MM.1S (cell line): ENCODE measurements around the gene ELP5.

Experiments used
- DNase-seq: peaks from one replicate; pipeline ENCODE4 v3.0.0-alpha.2; 2015
- H2AFZ ChIP-seq: fragments of 300-600 bp; sonication (generic); 2 replicates; pipeline ENCODE4 v1.6.0; 2016; ENCODE audit warnings: antibody characterized with exemption, low read length
- H3F3A ChIP-seq: fragments of 300-600 bp; sonication (generic); 2 replicates; pipeline ENCODE4 v1.6.1; 2016; ENCODE audit warnings: mild to moderate bottlenecking, antibody characterized with exemption, low read length, moderate library complexity, mixed read lengths; ENCODE audit not compliant: insufficient read depth
- H3K27ac ChIP-seq: fragments of 300-600 bp; sonication (generic); 2 replicates; pipeline ENCODE4 v1.5.1; 2016; ENCODE audit warnings: mild to moderate bottlenecking, low read length
- H3K27me3 ChIP-seq: fragments of 300-600 bp; sonication (generic); replicated peaks from 2 replicates; pipeline ENCODE4 v1.6.0; 2016; ENCODE audit warnings: low read length; ENCODE audit not compliant: insufficient read depth
- H3K36me3 ChIP-seq: fragments of 300-600 bp; sonication (generic); replicated peaks from 2 replicates; pipeline ENCODE4 v1.6.1; 2016; ENCODE audit warnings: mild to moderate bottlenecking, low read length, mixed read lengths; ENCODE audit not compliant: insufficient read depth
- H3K4me1 ChIP-seq: fragments of 300-600 bp; sonication (generic); 2 replicates; pipeline ENCODE4 v1.6.1; 2016; ENCODE audit warnings: low read length, mixed read lengths
- H3K4me2 ChIP-seq: fragments of 300-600 bp; sonication (generic); 2 replicates; pipeline ENCODE4 v1.6.0; 2016; ENCODE audit warnings: low read depth, low read length
- H3K4me3 ChIP-seq: fragments of 300-600 bp; sonication (generic); 2 replicates; pipeline ENCODE4 v1.5.1; 2016; ENCODE audit warnings: low read length, mixed read lengths
- H3K79me2 ChIP-seq: fragments of 300-600 bp; sonication (generic); 2 replicates; pipeline ENCODE4 v1.6.1; 2016; ENCODE audit warnings: mixed run types, low read length, mixed read lengths
- H3K9ac ChIP-seq: fragments of 300-600 bp; sonication (generic); 2 replicates; pipeline ENCODE4 v1.6.1; 2016; ENCODE audit warnings: low read length, mixed read lengths
- H3K9me2 ChIP-seq: fragments of 300-600 bp; sonication (generic); replicated peaks from 2 replicates; pipeline ENCODE4 v1.6.1; 2016; ENCODE audit warnings: mild to moderate bottlenecking, low read length, mixed read lengths; ENCODE audit not compliant: insufficient read depth
- H3K9me3 ChIP-seq: fragments of 300-600 bp; sonication (generic); replicated peaks from 2 replicates; pipeline ENCODE4 v1.6.1; 2016; ENCODE audit warnings: mild to moderate bottlenecking, low read length, mixed read lengths; ENCODE audit not compliant: insufficient read depth
- H4K20me1 ChIP-seq: fragments of 300-600 bp; sonication (generic); 2 replicates; pipeline ENCODE4 v1.6.1; 2016; ENCODE audit warnings: mild to moderate bottlenecking, low read length, moderate library complexity, mixed read lengths; ENCODE audit not compliant: insufficient read depth
- EZH2 ChIP-seq: fragments of 300-600 bp; sonication (generic); optimal IDR thresholded peaks from 2 replicates; pipeline ENCODE3; 2017; ENCODE audit warnings: low read depth, mild to moderate bottlenecking, antibody characterized with exemption, low read length, mixed read lengths
- EZH2phosphoT487 ChIP-seq: fragments of 300-600 bp; sonication (generic); IDR thresholded peaks from 2 replicates; pipeline ENCODE4 v1.6.1; 2018; ENCODE audit warnings: antibody characterized with exemption, low read length
- TF ChIP-seq, protein P1 (sequence below): fragments of 300-600 bp; sonication (generic); IDR thresholded peaks from 2 replicates; pipeline ENCODE4 v1.5.1; 2016; ENCODE audit warnings: antibody characterized with exemption, low read length, mixed read lengths

The ELP5 gene

DNA sequence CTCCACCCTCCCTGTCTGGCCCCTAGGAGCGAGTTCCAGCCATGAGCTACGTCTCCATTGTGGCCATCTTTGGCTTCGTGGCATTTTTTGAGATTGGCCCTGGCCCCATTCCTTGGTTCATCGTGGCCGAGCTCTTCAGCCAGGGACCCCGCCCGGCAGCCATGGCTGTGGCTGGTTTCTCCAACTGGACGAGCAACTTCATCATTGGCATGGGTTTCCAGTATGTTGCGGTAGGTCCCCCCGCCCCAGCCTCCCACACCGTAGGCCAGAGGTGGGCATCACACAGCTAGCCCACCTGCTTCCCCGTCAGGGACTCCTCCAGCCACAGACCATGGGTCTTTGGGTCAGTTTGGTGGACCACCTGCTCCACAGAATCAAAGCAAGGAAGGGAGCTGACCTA is 33.7 kb downstream of the ELP5 start:
- Histone ChIP-seq H3K9me3 (no peaks in the 10 kb centered on the region), H2AFZ (no peak overlapping the region), H3K79me2 (no peaks in the 10 kb centered on the region), H3K36me3 (no peaks in the 10 kb centered on the region), H3K27me3 (peaks cover 89% of the 10 kb centered on the region), H4K20me1 (no peaks in the 10 kb centered on the region), H3K4me3 (no peak overlapping the region), H3K27ac (no peak overlapping the region), H3K9me2 (no peaks in the 10 kb centered on the region), H3K9ac (no peak overlapping the region), H3F3A (peaks cover 6% of the 10 kb centered on the region), H3K4me2 (no peak overlapping the region), H3K4me1 (peaks cover 7% of the 10 kb centered on the region)
- no peak for DNase-seq
- TF ChIP-seq EZH2phosphoT487 (no peak), EZH2 (no peak)
- TF ChIP-seq, protein P1, sequence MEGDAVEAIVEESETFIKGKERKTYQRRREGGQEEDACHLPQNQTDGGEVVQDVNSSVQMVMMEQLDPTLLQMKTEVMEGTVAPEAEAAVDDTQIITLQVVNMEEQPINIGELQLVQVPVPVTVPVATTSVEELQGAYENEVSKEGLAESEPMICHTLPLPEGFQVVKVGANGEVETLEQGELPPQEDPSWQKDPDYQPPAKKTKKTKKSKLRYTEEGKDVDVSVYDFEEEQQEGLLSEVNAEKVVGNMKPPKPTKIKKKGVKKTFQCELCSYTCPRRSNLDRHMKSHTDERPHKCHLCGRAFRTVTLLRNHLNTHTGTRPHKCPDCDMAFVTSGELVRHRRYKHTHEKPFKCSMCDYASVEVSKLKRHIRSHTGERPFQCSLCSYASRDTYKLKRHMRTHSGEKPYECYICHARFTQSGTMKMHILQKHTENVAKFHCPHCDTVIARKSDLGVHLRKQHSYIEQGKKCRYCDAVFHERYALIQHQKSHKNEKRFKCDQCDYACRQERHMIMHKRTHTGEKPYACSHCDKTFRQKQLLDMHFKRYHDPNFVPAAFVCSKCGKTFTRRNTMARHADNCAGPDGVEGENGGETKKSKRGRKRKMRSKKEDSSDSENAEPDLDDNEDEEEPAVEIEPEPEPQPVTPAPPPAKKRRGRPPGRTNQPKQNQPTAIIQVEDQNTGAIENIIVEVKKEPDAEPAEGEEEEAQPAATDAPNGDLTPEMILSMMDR = no peak

- no peak overlapping the region for H3K4me2 ChIP-seq
These were observed 37.4 kb downstream of the ELP5 start for GRCh38 chr17:7289256-7290032.

GRCh38 chr17:7290166-7290565 is 38.2 kb downstream of the ELP5 start:
- DNase-seq = no peak
- Histone ChIP-seq H3K9me2 (no peaks in the 10 kb centered on the region), H3K36me3 (no peaks in the 10 kb centered on the region), H4K20me1 (no peaks in the 10 kb centered on the region), H3K79me2 (no peaks in the 10 kb centered on the region), H3K27ac (no peak overlapping the region), H3K4me3 (no peak overlapping the region), H3K9ac (no peak overlapping the region), H3K9me3 (no peaks in the 10 kb centered on the region), H2AFZ (no peak overlapping the region), H3K27me3 (peaks cover 88% of the 10 kb centered on the region), H3F3A (no peaks in the 10 kb centered on the region), H3K4me1 (peaks cover 11% of the 10 kb centered on the region), H3K4me2 (no peak overlapping the region)
- no peak for TF ChIP-seq EZH2phosphoT487
- TF ChIP-seq, protein P1 = no peak
- no peak for TF ChIP-seq EZH2

More at GRCh38 chr17:7289256-7290032, 37.4 kb downstream of the ELP5 start:
- Histone ChIP-seq H3K36me3 (no peaks in the 10 kb centered on the region), H3K4me1 (peaks cover 7% of the 10 kb centered on the region), H3K79me2 (no peaks in the 10 kb centered on the region), H3K27ac (no peak overlapping the region), H4K20me1 (no peaks in the 10 kb centered on the region), H3K9me2 (no peaks in the 10 kb centered on the region), H3K27me3 (peaks cover 95% of the 10 kb centered on the region), H2AFZ (no peak overlapping the region), H3K4me3 (no peak overlapping the region), H3K9ac (no peak overlapping the region), H3F3A (no peaks in the 10 kb centered on the region), H3K9me3 (no peaks in the 10 kb centered on the region)
- DNase-seq = no peak
- TF ChIP-seq EZH2phosphoT487 = no peak
- TF ChIP-seq EZH2 = no peak
- TF ChIP-seq, protein P1 = no peak
